H1 (cell line): ENCODE data around the gene RNF157. TPM values are rescaled to one million over a fixed set of nuclear protein-coding genes. Genes with fewer than 3 reads are reported as not detected.

Experiments used
- EGR1 ChIP-seq: IDR thresholded peaks from 2 replicates; pipeline ENCODE4 v1.6.1; 2011; ENCODE audit warnings: low read depth, low read length, borderline replicate concordance
- EP300 ChIP-seq, 2 experiments: IDR thresholded peaks; 1 replicate in 1 of 2; 2 replicates in 1 of 2; pipeline ENCODE4 v1.6.1; 2011 to 2012; ENCODE audit warnings: low read depth in 2 of 2, low read length in 2 of 2, mild to moderate bottlenecking in 2 of 2, borderline replicate concordance in 1 of 2, inconsistent platforms in 1 of 2, moderate library complexity in 1 of 2
- JUND ChIP-seq: IDR thresholded peaks from 2 replicates; pipeline ENCODE4 v1.6.1; 2011; ENCODE audit warnings: mild to moderate bottlenecking, improper control_type of control experiment, low read length
- SAP30 ChIP-seq: fragments of 300-600 bp; sonication (generic); IDR thresholded peaks from 2 replicates; pipeline ENCODE4 v1.7.1; 2012; ENCODE audit warnings: low read length, moderate library complexity, mild to moderate bottlenecking, inconsistent platforms; ENCODE audit not compliant: insufficient read depth, insufficient replicate concordance
- polyA plus RNA-seq, 7 experiments: library from polyadenylated mRNA; depleted of rRNA in 3 of 7; stranded (reverse) in 5 of 7; unstranded in 2 of 7; fragments of >200 nt in 5 of 7; fragments of 200-250 nt in 2 of 7; gene quantifications; 1 replicate in 5 of 7; 2 replicates in 1 of 7; 4 replicates in 1 of 7; pipeline versions ENCODE4 v1.2.1 to v1.2.3, GENCODE V29; 2011 to 2013; ENCODE audit warnings: missing spikeins in 2 of 7, mixed read lengths in 2 of 7
- total RNA-seq: library from RNA; stranded (reverse); fragmentation: NEBNext Ultra II Directional; extraction: Animal tissue kit (Norgen Biotek cat#: 25700); gene quantifications from 2 replicates; pipeline ENCODE4 v1.2.1, GENCODE V29; 2021

The RNF157 gene
- total and polyA plus RNA-seq, 2 of the 8 experiments (the other 6 are each of a cell fraction or from before 2014, with no cell fraction given), result 13.4 to 16.7 TPM

DNA sequence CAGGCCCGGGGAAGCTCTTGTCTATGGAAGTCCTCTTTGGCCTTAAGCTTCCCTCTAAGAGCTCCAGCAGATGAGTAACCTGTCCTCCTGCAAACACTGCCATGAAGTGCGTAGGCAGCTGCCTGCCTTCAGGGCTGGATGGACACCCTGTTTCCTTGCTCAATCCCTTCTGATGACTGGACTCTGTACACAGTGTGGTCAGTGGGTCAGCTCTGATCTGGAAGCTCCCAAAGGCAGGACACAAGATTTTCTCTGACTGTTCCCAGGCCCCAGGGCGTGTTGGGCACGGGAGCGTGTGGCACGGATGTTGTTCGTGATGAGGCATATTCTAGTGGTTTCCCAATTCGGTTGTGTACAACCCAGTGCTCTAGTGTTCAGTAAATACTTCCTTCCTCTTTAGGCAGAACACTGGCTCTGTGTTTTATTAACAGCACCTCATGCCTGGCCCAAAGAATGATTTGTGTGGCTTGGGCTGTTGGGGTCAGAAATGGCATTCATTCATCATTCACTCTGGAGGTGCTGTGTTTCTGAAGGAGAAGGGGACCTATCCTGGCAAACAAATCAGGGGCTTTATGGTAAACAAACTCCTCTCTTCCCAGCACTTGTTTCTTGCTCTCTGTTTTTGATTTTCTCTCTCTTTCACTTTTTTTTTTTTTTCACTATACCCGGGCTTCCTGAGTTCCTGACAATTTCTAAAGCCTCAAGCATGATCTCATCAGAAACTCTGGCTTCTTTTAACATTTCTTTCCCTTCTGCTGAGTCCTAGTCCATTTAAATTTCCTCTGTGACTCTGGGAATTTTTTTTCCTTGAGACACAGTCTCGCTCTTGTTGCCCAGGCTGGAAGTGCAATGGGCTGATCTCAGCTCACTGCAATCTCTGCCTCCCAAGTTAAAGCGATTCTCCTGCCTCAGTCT lies 12.0 kb upstream of the RNF157 start (continued):
- TF ChIP-seq EGR1, result no peak
- no peak for TF ChIP-seq SAP30
- no peak for TF ChIP-seq EP300 (IDR thresholded peaks at IDR 0.05; ENCODE audit: borderline replicate concordance in 1 of 2, low read depth in 2 of 2, low read length in 2 of 2)
- TF ChIP-seq JUND, result no peak
